Hepatocyte (in vitro differentiated cells): Measurements from ENCODE around the gene IZUMO1.

Experiments
- EZH2 ChIP-seq: fragments of 200-600 bp; sonication (generic); IDR thresholded peaks from 2 replicates; pipeline ENCODE4 v1.6.1; 2016; ENCODE audit warnings: antibody characterized with exemption, mild to moderate bottlenecking, borderline replicate concordance
- EZH2phosphoT487 ChIP-seq: fragments of 200-600 bp; sonication (generic); IDR thresholded peaks from one replicate; pipeline ENCODE4 v1.6.1; 2018; ENCODE audit warnings: antibody characterized with exemption, mild to moderate bottlenecking, low read depth, moderate library complexity; ENCODE audit not compliant: unreplicated experiment, severe bottlenecking
- TF ChIP-seq, protein P1 (sequence below): fragments of 200-600 bp; sonication (generic); IDR thresholded peaks from 2 replicates; pipeline ENCODE4 v1.5.1; 2016; ENCODE audit warnings: antibody characterized with exemption, mild to moderate bottlenecking; ENCODE audit not compliant: poor library complexity

- TF ChIP-seq, protein P1, sequence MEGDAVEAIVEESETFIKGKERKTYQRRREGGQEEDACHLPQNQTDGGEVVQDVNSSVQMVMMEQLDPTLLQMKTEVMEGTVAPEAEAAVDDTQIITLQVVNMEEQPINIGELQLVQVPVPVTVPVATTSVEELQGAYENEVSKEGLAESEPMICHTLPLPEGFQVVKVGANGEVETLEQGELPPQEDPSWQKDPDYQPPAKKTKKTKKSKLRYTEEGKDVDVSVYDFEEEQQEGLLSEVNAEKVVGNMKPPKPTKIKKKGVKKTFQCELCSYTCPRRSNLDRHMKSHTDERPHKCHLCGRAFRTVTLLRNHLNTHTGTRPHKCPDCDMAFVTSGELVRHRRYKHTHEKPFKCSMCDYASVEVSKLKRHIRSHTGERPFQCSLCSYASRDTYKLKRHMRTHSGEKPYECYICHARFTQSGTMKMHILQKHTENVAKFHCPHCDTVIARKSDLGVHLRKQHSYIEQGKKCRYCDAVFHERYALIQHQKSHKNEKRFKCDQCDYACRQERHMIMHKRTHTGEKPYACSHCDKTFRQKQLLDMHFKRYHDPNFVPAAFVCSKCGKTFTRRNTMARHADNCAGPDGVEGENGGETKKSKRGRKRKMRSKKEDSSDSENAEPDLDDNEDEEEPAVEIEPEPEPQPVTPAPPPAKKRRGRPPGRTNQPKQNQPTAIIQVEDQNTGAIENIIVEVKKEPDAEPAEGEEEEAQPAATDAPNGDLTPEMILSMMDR: no peak
- TF ChIP-seq EZH2: no peak
- TF ChIP-seq EZH2phosphoT487: no peak
These were observed 3.0 kb upstream of the IZUMO1 start for GRCh38 chr19:48749571-48750198.
